ENCODE measurements around the gene SCAF1.

Gene SCAF1

DNA sequence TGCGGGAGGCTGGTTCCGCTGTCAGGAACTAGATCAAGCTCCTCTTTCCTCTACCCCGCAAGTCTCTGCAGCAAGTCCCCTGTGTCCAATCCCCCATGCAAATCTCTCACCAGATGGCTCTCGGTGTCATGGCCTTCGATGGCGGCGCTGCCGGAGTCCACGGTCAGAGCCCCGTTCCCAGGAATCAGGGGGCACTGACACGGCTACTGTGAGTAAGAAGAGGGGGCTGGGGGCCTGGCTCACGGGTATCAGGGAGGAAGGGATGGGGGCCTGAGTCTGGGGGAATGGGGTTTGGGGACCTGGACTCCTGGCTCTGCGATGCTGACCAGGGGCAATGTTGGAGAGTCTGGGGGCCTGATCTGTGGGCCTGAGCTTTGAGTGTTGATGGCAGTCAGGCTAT, 4.0 kb downstream of the SCAF1 start:
- no peak overlapping the region for H3K4me3 ChIP-seq (ENCODE audit: low read length in 2 of 2)
- H3K4me1 ChIP-seq (ENCODE audit: control insufficient read depth in 2 of 2, insufficient read depth in 2 of 2, low read length in 2 of 2), result peaks cover 17 to 20% of the 10 kb centered on the region in 2 donors
- no peaks in the 10 kb centered on the region for H3K27me3 ChIP-seq (ENCODE audit: control insufficient read depth in 2 of 2, insufficient read depth in 2 of 2, low read length in 2 of 2)
- H3K9me3 ChIP-seq (ENCODE audit: control insufficient read depth in 2 of 2, low read length in 2 of 2), result no peaks in the 10 kb centered on the region
- no peak overlapping the region for H3K9ac ChIP-seq (ENCODE audit: low read depth in 1 of 2, low read length in 2 of 2)
- H3K27ac ChIP-seq (ENCODE audit: low read depth in 2 of 2, low read length in 2 of 2), result no peak overlapping the region
- H3K36me3 ChIP-seq (ENCODE audit: control insufficient read depth in 2 of 2, insufficient read depth in 2 of 2, low read length in 2 of 2), result peaks cover 39 to 44% of the 10 kb centered on the region in 2 donors

DNA sequence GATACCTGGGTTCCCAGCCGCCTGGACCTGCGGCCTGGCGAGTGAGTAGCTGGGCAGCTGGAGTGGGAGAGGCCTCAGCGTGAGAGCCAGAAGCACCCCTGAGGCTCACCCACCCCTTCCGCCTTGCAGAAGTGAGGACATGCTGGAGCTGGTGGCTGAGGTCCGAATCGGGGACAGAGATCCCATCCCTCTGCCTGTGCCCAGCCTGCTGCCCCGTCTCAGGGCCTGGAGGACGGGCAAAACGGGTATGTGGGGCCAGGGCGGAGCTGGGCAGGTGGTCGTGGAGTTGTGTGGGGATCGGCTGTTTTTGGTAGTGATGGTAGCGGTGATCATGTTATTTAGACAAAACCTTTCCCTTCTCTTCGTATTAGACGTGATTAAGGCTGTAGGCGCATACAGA, 4.6 kb downstream of the SCAF1 start:
- H3K9me3 ChIP-seq (ENCODE audit: control insufficient read depth in 2 of 2, low read length in 2 of 2), result no peaks in the 10 kb centered on the region
- no peak overlapping the region for H3K4me3 ChIP-seq (ENCODE audit: low read length in 2 of 2)
- H3K4me1 ChIP-seq (ENCODE audit: control insufficient read depth in 2 of 2, insufficient read depth in 2 of 2, low read length in 2 of 2), result peaks cover 14% of the 10 kb centered on the region in 2 donors
- no peak overlapping the region for H3K9ac ChIP-seq (ENCODE audit: low read depth in 1 of 2, low read length in 2 of 2)
- peaks cover 42 to 44% of the 10 kb centered on the region in 2 donors for H3K36me3 ChIP-seq (ENCODE audit: control insufficient read depth in 2 of 2, insufficient read depth in 2 of 2, low read length in 2 of 2)
- no peak overlapping the region for H3K27ac ChIP-seq (ENCODE audit: low read depth in 2 of 2, low read length in 2 of 2)
- no peaks in the 10 kb centered on the region for H3K27me3 ChIP-seq (ENCODE audit: control insufficient read depth in 2 of 2, insufficient read depth in 2 of 2, low read length in 2 of 2)

GRCh38 chr19:49651029-49651819, 9.2 kb downstream of the SCAF1 start:
- Histone ChIP-seq H3K4me3 (ENCODE audit: low read length in 2 of 2) (no peak overlapping the region), H3K9me3 (ENCODE audit: control insufficient read depth in 2 of 2, low read length in 2 of 2) (no peaks in the 10 kb centered on the region), H3K27me3 (ENCODE audit: control insufficient read depth in 2 of 2, insufficient read depth in 2 of 2, low read length in 2 of 2) (no peaks in the 10 kb centered on the region), H3K9ac (ENCODE audit: low read depth in 1 of 2, low read length in 2 of 2) (no peak overlapping the region), H3K4me1 (ENCODE audit: control insufficient read depth in 2 of 2, insufficient read depth in 2 of 2, low read length in 2 of 2) (no peaks in the 10 kb centered on the region), H3K27ac (ENCODE audit: low read depth in 2 of 2, low read length in 2 of 2) (no peak overlapping the region), H3K36me3 (ENCODE audit: control insufficient read depth in 2 of 2, insufficient read depth in 2 of 2, low read length in 2 of 2) (peaks cover 62 to 68% of the 10 kb centered on the region in 2 donors)

GRCh38 chr19:49651820-49652550, 10.0 kb downstream of the SCAF1 start:
- no peak overlapping the region for H3K4me3 ChIP-seq (ENCODE audit: low read length in 2 of 2)
- H3K4me1 ChIP-seq (ENCODE audit: control insufficient read depth in 2 of 2, insufficient read depth in 2 of 2, low read length in 2 of 2), result no peaks in the 10 kb centered on the region
- H3K9ac ChIP-seq (ENCODE audit: low read depth in 1 of 2, low read length in 2 of 2), result no peak overlapping the region
- H3K36me3 ChIP-seq (ENCODE audit: control insufficient read depth in 2 of 2, insufficient read depth in 2 of 2, low read length in 2 of 2), result peaks cover 62 to 63% of the 10 kb centered on the region in 2 donors
- no peak overlapping the region for H3K27ac ChIP-seq (ENCODE audit: low read depth in 2 of 2, low read length in 2 of 2)
- H3K27me3 ChIP-seq (ENCODE audit: control insufficient read depth in 2 of 2, insufficient read depth in 2 of 2, low read length in 2 of 2), result no peaks in the 10 kb centered on the region
- H3K9me3 ChIP-seq (ENCODE audit: control insufficient read depth in 2 of 2, low read length in 2 of 2), result no peaks in the 10 kb centered on the region

- Histone ChIP-seq H3K27ac (ENCODE audit: low read depth in 2 of 2, low read length in 2 of 2) (no peak overlapping the region), H3K27me3 (ENCODE audit: control insufficient read depth in 2 of 2, insufficient read depth in 2 of 2, low read length in 2 of 2) (no peaks in the 10 kb centered on the region), H3K4me3 (ENCODE audit: low read length in 2 of 2) (no peak overlapping the region), H3K9ac (ENCODE audit: low read depth in 1 of 2, low read length in 2 of 2) (no peak overlapping the region), H3K9me3 (ENCODE audit: control insufficient read depth in 2 of 2, low read length in 2 of 2) (no peaks in the 10 kb centered on the region), H3K4me1 (ENCODE audit: control insufficient read depth in 2 of 2, insufficient read depth in 2 of 2, low read length in 2 of 2) (no peaks in the 10 kb centered on the region), H3K36me3 (ENCODE audit: control insufficient read depth in 2 of 2, insufficient read depth in 2 of 2, low read length in 2 of 2) (peaks cover 62 to 64% of the 10 kb centered on the region in 2 donors)
These were observed 10.8 kb downstream of the SCAF1 start for GRCh38 chr19:49652551-49653465.

DNA sequence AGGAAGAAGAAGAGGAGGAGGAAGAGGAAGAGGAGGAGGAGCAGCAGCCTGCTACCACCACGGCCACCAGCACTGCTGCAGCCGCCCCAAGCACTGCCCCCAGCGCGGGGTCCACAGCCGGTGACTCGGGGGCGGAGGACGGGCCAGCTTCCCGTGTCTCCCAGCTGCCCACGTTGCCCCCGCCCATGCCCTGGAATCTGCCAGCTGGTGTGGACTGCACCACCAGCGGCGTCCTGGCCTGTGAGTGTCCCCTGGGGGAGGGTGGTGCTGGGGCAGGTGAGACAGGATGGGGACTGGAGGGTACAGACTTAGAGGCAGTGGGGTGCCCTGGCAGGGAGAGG, 11.4 kb downstream of the SCAF1 start:
- Histone ChIP-seq H3K36me3 (ENCODE audit: control insufficient read depth in 2 of 2, insufficient read depth in 2 of 2, low read length in 2 of 2) (peaks cover 64 to 66% of the 10 kb centered on the region in 2 donors), H3K4me1 (ENCODE audit: control insufficient read depth in 2 of 2, insufficient read depth in 2 of 2, low read length in 2 of 2) (no peaks in the 10 kb centered on the region), H3K27me3 (ENCODE audit: control insufficient read depth in 2 of 2, insufficient read depth in 2 of 2, low read length in 2 of 2) (no peaks in the 10 kb centered on the region), H3K9me3 (ENCODE audit: control insufficient read depth in 2 of 2, low read length in 2 of 2) (no peaks in the 10 kb centered on the region), H3K4me3 (ENCODE audit: low read length in 2 of 2) (no peak overlapping the region), H3K27ac (ENCODE audit: low read depth in 2 of 2, low read length in 2 of 2) (no peak overlapping the region), H3K9ac (ENCODE audit: low read depth in 1 of 2, low read length in 2 of 2) (no peak overlapping the region)

GRCh38 chr19:49654581-49654980, 12.6 kb downstream of the SCAF1 start:
- Histone ChIP-seq H3K36me3 (ENCODE audit: control insufficient read depth in 2 of 2, insufficient read depth in 2 of 2, low read length in 2 of 2) (peaks cover 70 to 72% of the 10 kb centered on the region in 2 donors), H3K9me3 (ENCODE audit: control insufficient read depth in 2 of 2, low read length in 2 of 2) (no peaks in the 10 kb centered on the region), H3K27ac (ENCODE audit: low read depth in 2 of 2, low read length in 2 of 2) (no peak overlapping the region), H3K9ac (ENCODE audit: low read depth in 1 of 2, low read length in 2 of 2) (no peak overlapping the region), H3K27me3 (ENCODE audit: control insufficient read depth in 2 of 2, insufficient read depth in 2 of 2, low read length in 2 of 2) (no peaks in the 10 kb centered on the region), H3K4me3 (ENCODE audit: low read length in 2 of 2) (no peak overlapping the region), H3K4me1 (ENCODE audit: control insufficient read depth in 2 of 2, insufficient read depth in 2 of 2, low read length in 2 of 2) (no peaks in the 10 kb centered on the region)

DNA sequence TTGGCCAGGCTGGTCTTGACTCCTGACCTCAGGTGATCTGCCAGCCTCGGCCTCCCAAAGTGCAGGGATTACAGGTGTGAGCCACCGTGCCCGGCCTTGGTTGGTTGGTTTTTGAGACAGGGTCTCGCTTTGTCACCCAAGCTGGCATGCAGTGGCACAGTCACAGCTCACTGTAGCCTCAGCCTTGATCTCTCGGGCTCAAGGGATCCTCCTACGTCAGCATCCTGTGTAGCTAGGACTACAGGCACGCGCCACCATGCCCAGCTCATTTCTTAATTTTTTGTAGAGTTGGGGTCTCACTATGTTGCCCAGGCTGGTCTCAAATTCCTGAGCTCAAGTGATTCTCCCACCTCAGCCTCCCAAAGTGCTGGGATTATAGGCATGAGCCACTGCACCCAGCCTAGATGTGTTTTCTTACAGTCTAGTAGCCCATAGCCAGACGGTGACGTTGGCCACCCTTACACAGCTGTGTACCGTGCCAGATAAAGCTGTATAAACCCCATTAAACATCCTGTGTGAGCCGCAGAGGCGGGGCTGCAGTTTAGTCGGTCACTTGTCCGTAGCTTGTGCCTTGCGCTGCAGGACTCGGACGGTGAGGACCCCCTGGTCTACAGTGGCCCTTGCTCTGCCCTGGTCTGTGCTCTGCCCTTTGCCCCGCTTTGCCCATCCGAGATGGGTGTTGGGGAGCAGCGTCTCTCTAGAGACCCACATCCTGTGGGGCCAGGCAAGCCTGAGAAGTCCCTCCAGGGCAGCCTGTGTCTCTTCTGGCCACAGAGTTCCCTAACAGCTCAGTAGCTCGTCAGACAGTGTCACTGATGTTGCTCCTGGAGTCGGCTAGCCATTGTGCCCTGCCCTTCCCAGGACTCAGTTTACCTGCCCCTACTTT, 13.8 kb downstream of the SCAF1 start:
- no peak overlapping the region for H3K4me3 ChIP-seq (ENCODE audit: low read length in 2 of 2)
- H3K36me3 ChIP-seq (ENCODE audit: control insufficient read depth in 2 of 2, insufficient read depth in 2 of 2, low read length in 2 of 2), result peaks cover 65 to 69% of the 10 kb centered on the region in 2 donors
- no peaks in the 10 kb centered on the region for H3K27me3 ChIP-seq (ENCODE audit: control insufficient read depth in 2 of 2, insufficient read depth in 2 of 2, low read length in 2 of 2)
- no peaks in the 10 kb centered on the region for H3K9me3 ChIP-seq (ENCODE audit: control insufficient read depth in 2 of 2, low read length in 2 of 2)
- H3K9ac ChIP-seq (ENCODE audit: low read depth in 1 of 2, low read length in 2 of 2), result no peak overlapping the region
- no peak overlapping the region for H3K27ac ChIP-seq (ENCODE audit: low read depth in 2 of 2, low read length in 2 of 2)
- no peaks in the 10 kb centered on the region for H3K4me1 ChIP-seq (ENCODE audit: control insufficient read depth in 2 of 2, insufficient read depth in 2 of 2, low read length in 2 of 2)

GRCh38 chr19:49656456-49657109, 14.6 kb downstream of the SCAF1 start:
- Histone ChIP-seq H3K9ac (ENCODE audit: low read depth in 1 of 2, low read length in 2 of 2) (no peak overlapping the region), H3K36me3 (ENCODE audit: control insufficient read depth in 2 of 2, insufficient read depth in 2 of 2, low read length in 2 of 2) (peaks cover 61 to 73% of the 10 kb centered on the region in 2 donors), H3K27me3 (ENCODE audit: control insufficient read depth in 2 of 2, insufficient read depth in 2 of 2, low read length in 2 of 2) (no peaks in the 10 kb centered on the region), H3K4me1 (ENCODE audit: control insufficient read depth in 2 of 2, insufficient read depth in 2 of 2, low read length in 2 of 2) (no peaks in the 10 kb centered on the region), H3K27ac (ENCODE audit: low read depth in 2 of 2, low read length in 2 of 2) (no peak overlapping the region), H3K9me3 (ENCODE audit: control insufficient read depth in 2 of 2, low read length in 2 of 2) (no peaks in the 10 kb centered on the region), H3K4me3 (ENCODE audit: low read length in 2 of 2) (no peak overlapping the region)

All from mucosa of rectum (tissue), 2 donors.